Naive thymus-derived CD4-positive, alpha-beta T cell (primary cell): ENCODE data around the gene SMTNL2. TPM values are rescaled to one million over a fixed set of nuclear protein-coding genes. Genes with fewer than 3 reads are reported as not detected.

Experiments
- ATAC-seq: fragments of 150-1000 bp; cut with Tn5 transposase; 2 replicates; pipeline ENCODE4 v1.10.0; 2021; ENCODE audit warnings: mild to moderate bottlenecking, moderate library complexity
- CTCF ChIA-PET: fragments of 350-600 bp; sonication (Branson Sonifier 250); formaldehyde crosslinking; loops from one replicate; lab custom pipeline; 2021; ENCODE audit warnings: antibody characterized with exemption; lab: Charles Lee
- POLR2A ChIA-PET: fragments of 350-600 bp; sonication (Branson Sonifier 250); formaldehyde crosslinking; loops from one replicate; lab custom pipeline; 2021; ENCODE audit warnings: antibody characterized with exemption, inconsistent platforms; lab: Charles Lee
- DNase-seq, 9 donors: peaks; one replicate each; pipeline versions ENCODE4 v3.0.0 to v3.0.0-alpha.2; 2020 to 2022; ENCODE audit warnings: mixed read lengths in 1 of 9
- H3K27ac ChIP-seq: one replicate; pipeline ENCODE4 v1.7.0; 2013; ENCODE audit warnings: mild to moderate bottlenecking, low read depth, low read length, moderate library complexity
- H3K27me3 ChIP-seq, 2 donors: one replicate each; pipeline ENCODE4 v1.7.0; 2013; ENCODE audit warnings: low read length in 2 of 2, mild to moderate bottlenecking in 2 of 2, moderate library complexity in 2 of 2; ENCODE audit not compliant: control insufficient read depth in 2 of 2, insufficient read depth in 2 of 2
- H3K36me3 ChIP-seq, 3 experiments: 1 replicate in 2 of 3; 2 replicates in 1 of 3; pipeline ENCODE4 v1.7.0; 2013; ENCODE audit warnings: low read length in 3 of 3, mild to moderate bottlenecking in 3 of 3, moderate library complexity in 1 of 3; ENCODE audit not compliant: insufficient read depth in 3 of 3, control insufficient read depth in 2 of 3
- H3K4me1 ChIP-seq, 2 donors: one replicate each; pipeline ENCODE4 v1.7.0; 2013; ENCODE audit warnings: low read length in 2 of 2, mild to moderate bottlenecking in 2 of 2, moderate library complexity in 1 of 2; ENCODE audit not compliant: control insufficient read depth in 2 of 2, insufficient read depth in 2 of 2
- H3K4me3 ChIP-seq: 2 replicates; pipeline ENCODE4 v1.7.0; 2013; ENCODE audit warnings: mild to moderate bottlenecking, low read length
- H3K9me3 ChIP-seq, 3 experiments: 1 replicate in 2 of 3; 2 replicates in 1 of 3; pipeline ENCODE4 v1.7.0; 2013; ENCODE audit warnings: low read length in 3 of 3; ENCODE audit not compliant: control insufficient read depth in 2 of 3
- H3K27ac Mint-ChIP-seq, 9 donors: one replicate each; pipeline ENCODE4 v1.8.0; 2020 to 2022; ENCODE audit warnings: mixed read lengths in 9 of 9, mild to moderate bottlenecking in 8 of 9, moderate library complexity in 5 of 9, inconsistent platforms in 2 of 9
- H3K27me3 Mint-ChIP-seq, 5 donors: one replicate each; pipeline ENCODE4 v1.8.0; 2021 to 2022; ENCODE audit warnings: mixed read lengths in 5 of 5, mild to moderate bottlenecking in 1 of 5
- H3K36me3 Mint-ChIP-seq, 5 donors: one replicate each; pipeline ENCODE4 v1.8.0; 2020 to 2022; ENCODE audit warnings: mixed read lengths in 5 of 5, mild to moderate bottlenecking in 3 of 5, inconsistent platforms in 1 of 5
- H3K4me1 Mint-ChIP-seq, 7 donors: one replicate each; pipeline ENCODE4 v1.8.0; 2020 to 2022; ENCODE audit warnings: mixed read lengths in 7 of 7, mild to moderate bottlenecking in 3 of 7, inconsistent platforms in 1 of 7
- H3K4me3 Mint-ChIP-seq, 10 donors: one replicate each; pipeline ENCODE4 v1.8.0; 2020 to 2022; ENCODE audit warnings: mild to moderate bottlenecking in 10 of 10, mixed read lengths in 10 of 10, moderate library complexity in 6 of 10, inconsistent platforms in 2 of 10
- H3K9me3 Mint-ChIP-seq, 11 donors: one replicate each; pipeline ENCODE4 v1.8.0; 2020 to 2022; ENCODE audit warnings: mixed read lengths in 11 of 11, mild to moderate bottlenecking in 4 of 11, inconsistent platforms in 1 of 11, moderate library complexity in 1 of 11
- intact Hi-C, 2 donors: fragments of 100-400 bp; cut with micrococcal nuclease; formaldehyde crosslinking; loops; one replicate each; pipeline ENCODE4 v1.15.1; 2023
- polyA plus RNA-seq, 2 donors: library from polyadenylated mRNA; unstranded; fragments of 300-500 nt; fragmentation: Illumina TruSeq; gene quantifications; one replicate each; pipeline ENCODE4 v1.2.3, GENCODE V29; 2021
- total RNA-seq, 6 experiments: library from RNA in 5 of 6; stranded (reverse) in 5 of 6; gene quantifications; 1 replicate in 5 of 6; 2 replicates in 1 of 6; pipeline ENCODE4 v1.2.3 and lab custom pipeline; 2021 to 2026

Gene SMTNL2
- total RNA-seq, result not detected
- not detected for polyA plus RNA-seq
- total RNA-seq (lab: John Stamatoyannopoulos, UW), result not detected

GRCh38 chr17:4584101-4584916, at the start of gene SMTNL2:
SMTNL2 (plus strand) TSS chr17:4584529; CDS start chr17:4584606, 77 bp downstream.
- Mint-ChIP-seq H3K9me3 (peaks cover 0 to 2% (median 0%) of the 10 kb centered on the region in 11 donors), H3K27ac (peak within 1 kb of the TSS in 1 of 9 donors; percentile 33), H3K4me1 (peaks cover 2 to 11% (median 5%) of the 10 kb centered on the region in 7 donors), H3K27me3 (peaks cover 27 to 50% (median 34%) of the 10 kb centered on the region in 5 donors), H3K36me3 (no peaks in the 10 kb centered on the region), H3K4me3 (peak within 1 kb of the TSS; percentile 41 to 88 (median 80))
- ChIA-PET CTCF (no interaction called here), POLR2A (no interaction called here)
- H3K27me3 ChIP-seq, result peaks cover 0 to 5% of the 10 kb centered on the region in 2 donors
- DNase-seq, result peak in 3 of 9 donors; percentile 6 to 38 (median 7)
- ATAC-seq, result peak; percentile 30
- no peak within 1 kb of the TSS for H3K4me3 ChIP-seq
- H3K4me1 ChIP-seq, result no peaks in the 10 kb centered on the region
- no peaks in the 10 kb centered on the region for H3K9me3 ChIP-seq
- H3K27ac ChIP-seq, result no peak within 1 kb of the TSS
- H3K36me3 ChIP-seq, result no peaks in the 10 kb centered on the region
- intact Hi-C loops, result no loop called here

- ChIA-PET CTCF (interaction anchor here (0.5 kb wide), 1 partner anchor 114 kb away, joined by 3 read pairs; no protein-coding TSS in a partner anchor), POLR2A (interaction anchor here (1.1 kb wide), 1 partner anchor 15 kb away, joined by 4 read pairs; no protein-coding TSS in a partner anchor)
- Mint-ChIP-seq H3K4me3 (no peak overlapping the region), H3K36me3 (peaks cover 0 to 4% (median 2%) of the 10 kb centered on the region in 5 donors), H3K9me3 (no peaks in the 10 kb centered on the region), H3K27me3 (peaks cover 0 to 10% (median 5%) of the 10 kb centered on the region in 5 donors), H3K4me1 (peaks cover 0 to 16% (median 3%) of the 10 kb centered on the region in 7 donors), H3K27ac (peak overlapping the region in 1 of 9 donors; percentile 60)
- Histone ChIP-seq H3K4me1 (no peaks in the 10 kb centered on the region), H3K27me3 (no peaks in the 10 kb centered on the region), H3K27ac (no peak overlapping the region), H3K4me3 (no peak overlapping the region), H3K9me3 (no peaks in the 10 kb centered on the region), H3K36me3 (peaks cover 0 to 23% (median 0%) of the 10 kb centered on the region in 3 experiments)
- intact Hi-C loops, result no loop called here
- no peak for ATAC-seq
- no peak for DNase-seq
Measured at GRCh38 chr17:4534928-4535666, 49.2 kb upstream of the SMTNL2 start.

GRCh38 chr17:4535667-4536258, 48.6 kb upstream of the SMTNL2 start:
- ATAC-seq (no peak), DNase-seq (no peak)
- Histone ChIP-seq H3K4me3 (no peak overlapping the region), H3K9me3 (no peaks in the 10 kb centered on the region), H3K27me3 (no peaks in the 10 kb centered on the region), H3K27ac (no peak overlapping the region), H3K4me1 (no peaks in the 10 kb centered on the region), H3K36me3 (peaks cover 0 to 29% (median 0%) of the 10 kb centered on the region in 3 experiments)
- peaks cover 0 to 4% (median 2%) of the 10 kb centered on the region in 5 donors for H3K36me3 Mint-ChIP-seq
- ChIA-PET POLR2A (interaction anchor here (1.1 kb wide), 1 partner anchor 14 kb away, joined by 4 read pairs; no protein-coding TSS in a partner anchor), CTCF (no interaction called here)
- H3K9me3 Mint-ChIP-seq, result no peaks in the 10 kb centered on the region
- peaks cover 0 to 16% (median 3%) of the 10 kb centered on the region in 7 donors for H3K4me1 Mint-ChIP-seq
- peak overlapping the region in 1 of 9 donors; percentile 60 for H3K27ac Mint-ChIP-seq
- intact Hi-C loops, result no loop called here
- H3K4me3 Mint-ChIP-seq, result no peak overlapping the region
- H3K27me3 Mint-ChIP-seq, result peaks cover 0 to 10% (median 5%) of the 10 kb centered on the region in 5 donors

GRCh38 chr17:4536259-4536741, 48.0 kb upstream of the SMTNL2 start:
- intact Hi-C loops, result no loop called here
- H3K36me3 Mint-ChIP-seq, result peaks cover 0 to 4% (median 2%) of the 10 kb centered on the region in 5 donors
- ChIA-PET POLR2A (interaction anchor here (1.1 kb wide), 1 partner anchor 13 kb away, joined by 4 read pairs; no protein-coding TSS in a partner anchor), CTCF (interaction anchor here (1.1 kb wide), 1 partner anchor 115 kb away, joined by 3 read pairs; no protein-coding TSS in a partner anchor)
- Histone ChIP-seq H3K36me3 (peaks cover 0 to 35% (median 1%) of the 10 kb centered on the region in 3 experiments), H3K27me3 (no peaks in the 10 kb centered on the region), H3K4me1 (no peaks in the 10 kb centered on the region), H3K27ac (no peak overlapping the region), H3K4me3 (no peak overlapping the region), H3K9me3 (no peaks in the 10 kb centered on the region)
- H3K27ac Mint-ChIP-seq, result no peak overlapping the region
- H3K4me1 Mint-ChIP-seq, result peaks cover 0 to 16% (median 3%) of the 10 kb centered on the region in 7 donors
- H3K27me3 Mint-ChIP-seq, result peaks cover 0 to 10% (median 5%) of the 10 kb centered on the region in 5 donors
- no peaks in the 10 kb centered on the region for H3K9me3 Mint-ChIP-seq
- no peak overlapping the region for H3K4me3 Mint-ChIP-seq
- DNase-seq (no peak), ATAC-seq (no peak)

GRCh38 chr17:4536742-4537411, 47.5 kb upstream of the SMTNL2 start:
- Mint-ChIP-seq H3K27ac (peak overlapping the region in 1 of 9 donors; percentile 33), H3K9me3 (no peaks in the 10 kb centered on the region), H3K4me1 (peaks cover 0 to 16% (median 3%) of the 10 kb centered on the region in 7 donors), H3K36me3 (peaks cover 0 to 4% (median 2%) of the 10 kb centered on the region in 5 donors), H3K27me3 (peaks cover 0 to 8% (median 4%) of the 10 kb centered on the region in 5 donors), H3K4me3 (no peak overlapping the region)
- Histone ChIP-seq H3K27me3 (no peaks in the 10 kb centered on the region), H3K9me3 (no peaks in the 10 kb centered on the region), H3K4me1 (no peaks in the 10 kb centered on the region), H3K27ac (no peak overlapping the region), H3K36me3 (peaks cover 0 to 40% (median 7%) of the 10 kb centered on the region in 3 experiments), H3K4me3 (no peak overlapping the region)
- intact Hi-C loops, result no loop called here
- CTCF ChIA-PET, result interaction anchor here (1.1 kb wide), 1 partner anchor 116 kb away, joined by 3 read pairs; no protein-coding TSS in a partner anchor
- POLR2A ChIA-PET, result interaction anchor here (1.1 kb wide), 1 partner anchor 13 kb away, joined by 4 read pairs; no protein-coding TSS in a partner anchor
- no peak for DNase-seq
- ATAC-seq, result no peak
